ENCODE data around the gene TMEM143.

- TF ChIP-seq CTCF (IDR thresholded peaks at IDR 0.05) (no peak), POLR2AphosphoS5 (IDR thresholded peaks at IDR 0.05; ENCODE audit: insufficient read depth in 1 of 2, low read depth in 1 of 2) (no peak)
Measured at GRCh38 chr19:48401287-48401686, 37.5 kb upstream of the TMEM143 start.
